Loucy (cell line): ENCODE measurements around the gene FGF12.

Source experiments
- H2AFZ ChIP-seq: fragments of 200-600 bp; sonication (generic); 2 replicates; pipeline ENCODE4 v1.6.0; 2016; ENCODE audit warnings: antibody characterized with exemption, mild to moderate bottlenecking, low read length, moderate library complexity
- H3F3A ChIP-seq: fragments of 200-600 bp; 2 replicates; pipeline ENCODE4 v1.6.0; 2016; ENCODE audit warnings: antibody characterized with exemption, low read depth, mild to moderate bottlenecking
- H3K27me3 ChIP-seq: fragments of 200-600 bp; sonication (generic); 2 replicates; pipeline ENCODE4 v1.6.1; 2014; ENCODE audit warnings: low read length, mild to moderate bottlenecking; ENCODE audit not compliant: insufficient read depth, poor library complexity, severe bottlenecking
- H3K36me3 ChIP-seq: fragments of 200-600 bp; sonication (generic); 2 replicates; pipeline ENCODE4 v1.6.1; 2016; ENCODE audit warnings: low read length; ENCODE audit not compliant: insufficient read depth
- H3K4me1 ChIP-seq: fragments of 200-600 bp; sonication (generic); 2 replicates; pipeline ENCODE4 v1.5.1; 2014; ENCODE audit warnings: low read length, mild to moderate bottlenecking; ENCODE audit not compliant: insufficient read depth, poor library complexity, severe bottlenecking
- H3K4me2 ChIP-seq: fragments of 200-600 bp; sonication (generic); 2 replicates; pipeline ENCODE4 v1.6.0; 2014; ENCODE audit warnings: antibody characterized with exemption, low read length, low read depth, mild to moderate bottlenecking; ENCODE audit not compliant: poor library complexity, severe bottlenecking
- H3K4me3 ChIP-seq: fragments of 200-600 bp; sonication (generic); 2 replicates; pipeline ENCODE4 v1.5.1; 2014; ENCODE audit warnings: low read length, mild to moderate bottlenecking, mixed read lengths; ENCODE audit not compliant: poor library complexity, severe bottlenecking
- H3K79me2 ChIP-seq: fragments of 200-600 bp; sonication (generic); 2 replicates; pipeline ENCODE4 v1.6.1; 2014; ENCODE audit warnings: low read length; ENCODE audit not compliant: insufficient read depth
- H3K9ac ChIP-seq: fragments of 200-600 bp; sonication (generic); 2 replicates; pipeline ENCODE4 v1.6.0; 2014; ENCODE audit warnings: mild to moderate bottlenecking, low read depth, low read length, moderate library complexity; ENCODE audit not compliant: poor library complexity, severe bottlenecking
- H3K9me2 ChIP-seq: fragments of 200-600 bp; sonication (generic); replicated peaks from 2 replicates; pipeline ENCODE4 v1.6.1; 2016; ENCODE audit warnings: low read depth, low read length, mixed read lengths
- H3K9me3 ChIP-seq: fragments of 200-600 bp; sonication (generic); 2 replicates; pipeline ENCODE4 v1.6.1; 2014; ENCODE audit warnings: mild to moderate bottlenecking, antibody characterized with exemption, low read length, low read depth; ENCODE audit not compliant: insufficient read depth
- H4K20me1 ChIP-seq: fragments of 200-600 bp; sonication (generic); 2 replicates; pipeline ENCODE4 v1.6.0; 2014; ENCODE audit warnings: antibody characterized with exemption, low read length, mild to moderate bottlenecking; ENCODE audit not compliant: insufficient read depth, poor library complexity, severe bottlenecking
- CTCF ChIP-seq: fragments of 200-600 bp; sonication (generic); conservative IDR thresholded peaks from 2 replicates; pipeline ENCODE4 v1.5.1; 2014; ENCODE audit warnings: mild to moderate bottlenecking, antibody characterized with exemption, low read length
- EZH2phosphoT487 ChIP-seq: fragments of 200-600 bp; IDR thresholded peaks from 2 replicates; pipeline ENCODE4 v1.6.1; 2018; ENCODE audit warnings: antibody characterized with exemption, mild to moderate bottlenecking, moderate library complexity, borderline replicate concordance

FGF12 gene

GRCh38 chr3:192655040-192655439 lies 72.3 kb downstream of the FGF12 start:
- Histone ChIP-seq H2AFZ (no peak overlapping the region), H3K27me3 (no peaks in the 10 kb centered on the region), H3K4me1 (no peaks in the 10 kb centered on the region), H3K4me2 (no peak overlapping the region), H4K20me1 (no peaks in the 10 kb centered on the region), H3F3A (no peaks in the 10 kb centered on the region), H3K79me2 (no peaks in the 10 kb centered on the region), H3K36me3 (no peaks in the 10 kb centered on the region), H3K9me2 (no peaks in the 10 kb centered on the region), H3K9ac (no peak overlapping the region), H3K4me3 (no peak overlapping the region), H3K9me3 (no peaks in the 10 kb centered on the region)
- TF ChIP-seq CTCF (no peak), EZH2phosphoT487 (no peak)

GRCh38 chr3:192653862-192654261 lies 73.5 kb downstream of the FGF12 start:
- Histone ChIP-seq H3K4me2 (no peak overlapping the region), H3K4me3 (no peak overlapping the region), H2AFZ (no peak overlapping the region), H3K9me2 (no peaks in the 10 kb centered on the region), H3K4me1 (no peaks in the 10 kb centered on the region), H3K36me3 (no peaks in the 10 kb centered on the region), H3K27me3 (no peaks in the 10 kb centered on the region), H3K9ac (no peak overlapping the region), H3F3A (no peaks in the 10 kb centered on the region), H3K79me2 (no peaks in the 10 kb centered on the region), H4K20me1 (no peaks in the 10 kb centered on the region), H3K9me3 (no peaks in the 10 kb centered on the region)
- TF ChIP-seq EZH2phosphoT487, result no peak
- no peak for TF ChIP-seq CTCF

- Histone ChIP-seq H3K4me2 (no peak overlapping the region), H4K20me1 (no peaks in the 10 kb centered on the region), H3F3A (no peaks in the 10 kb centered on the region), H2AFZ (no peak overlapping the region), H3K27me3 (no peaks in the 10 kb centered on the region), H3K4me3 (no peak overlapping the region), H3K9me2 (no peaks in the 10 kb centered on the region), H3K9ac (no peak overlapping the region), H3K4me1 (no peaks in the 10 kb centered on the region), H3K79me2 (no peaks in the 10 kb centered on the region), H3K36me3 (no peaks in the 10 kb centered on the region), H3K9me3 (no peaks in the 10 kb centered on the region)
- TF ChIP-seq EZH2phosphoT487, result no peak
- TF ChIP-seq CTCF, result no peak
Observed at GRCh38 chr3:192652727-192653126, 74.6 kb downstream of the FGF12 start.
